B cell (primary cell): ENCODE results near the gene GSTA3. TPM values are rescaled to one million over a fixed set of nuclear protein-coding genes. Genes with fewer than 3 reads are reported as not detected.

Experiments
- ATAC-seq: fragments of 200-7000 bp; cut with Tn5 transposase; one replicate; pipeline ENCODE4 v1.10.0; 2021; ENCODE audit warnings: low read depth, mild to moderate bottlenecking, moderate number of reproducible peaks, moderate library complexity
- CTCF ChIA-PET: fragments of 350-600 bp; sonication (Branson Sonifier 250); formaldehyde crosslinking; loops from one replicate; lab custom pipeline; 2021; ENCODE audit warnings: antibody characterized with exemption, inconsistent platforms; lab: Charles Lee
- POLR2A ChIA-PET: fragments of 350-600 bp; sonication (Branson Sonifier 250); formaldehyde crosslinking; loops from one replicate; lab custom pipeline; 2021; ENCODE audit warnings: antibody characterized with exemption; lab: Charles Lee
- DNase-seq: peaks from one replicate; pipeline ENCODE4 v3.0.0; 2013
- H2AFZ ChIP-seq: 2 replicates; pipeline ENCODE4 v1.6.1; 2012; ENCODE audit warnings: mild to moderate bottlenecking, low read depth, low read length; ENCODE audit not compliant: insufficient read depth, poor library complexity, severe bottlenecking
- H3K27ac ChIP-seq, 2 donors: 1 replicate in 1 of 2; 2 replicates in 1 of 2; pipeline ENCODE4 v1.5.1; 2012 to 2013; ENCODE audit warnings: low read length in 2 of 2, mild to moderate bottlenecking in 2 of 2, moderate library complexity in 1 of 2
- H3K27me3 ChIP-seq, 4 experiments: fragments of 200-600 bp in 1 of 4; sonication (generic) in 1 of 4; replicated peaks in 1 of 4; 1 replicate in 2 of 4; 2 replicates in 2 of 4; pipeline versions ENCODE4 v1.6.1 to v1.7.0; 2013 to 2016; ENCODE audit warnings: low read length in 3 of 4, mild to moderate bottlenecking in 2 of 4, mixed read lengths in 1 of 4, moderate library complexity in 1 of 4; ENCODE audit not compliant: insufficient read depth in 4 of 4, control insufficient read depth in 3 of 4; ENCODE audit errors: control extremely low read depth in 1 of 4
- H3K36me3 ChIP-seq, 2 experiments: replicated peaks in 1 of 2; 1 replicate in 1 of 2; 2 replicates in 1 of 2; pipeline versions ENCODE4 v1.6.1 to v1.7.1; 2013; ENCODE audit warnings: low read length in 1 of 2; ENCODE audit not compliant: insufficient read depth in 2 of 2, control insufficient read depth in 1 of 2; ENCODE audit errors: control extremely low read depth in 1 of 2, extremely low read depth in 1 of 2
- H3K4me1 ChIP-seq, 2 donors: fragments of 200-600 bp in 1 of 2; sonication (generic) in 1 of 2; 1 replicate in 1 of 2; 2 replicates in 1 of 2; pipeline versions ENCODE4 v1.5.1 to v1.6.1; 2013 to 2017; ENCODE audit warnings: low read length in 2 of 2; ENCODE audit not compliant: control insufficient read depth in 2 of 2, insufficient read depth in 2 of 2
- H3K4me2 ChIP-seq: replicated peaks from 2 replicates; pipeline ENCODE3; 2012; ENCODE audit warnings: mild to moderate bottlenecking, low read depth, low read length; ENCODE audit not compliant: poor library complexity, severe bottlenecking
- H3K4me3 ChIP-seq, 5 experiments: fragments of 200-600 bp in 1 of 5; sonication (generic) in 1 of 5; 1 replicate in 3 of 5; 2 replicates in 2 of 5; pipeline versions ENCODE4 v1.5.1 to v1.7.0; 2011 to 2016; ENCODE audit warnings: low read length in 4 of 5, mild to moderate bottlenecking in 4 of 5, low read depth in 2 of 5, control low read depth in 1 of 5, moderate library complexity in 1 of 5; ENCODE audit not compliant: insufficient read depth in 1 of 5; ENCODE audit errors: control extremely low read depth in 1 of 5, extremely low read depth in 1 of 5
- H3K79me2 ChIP-seq: fragments of 200-600 bp; sonication (generic); one replicate; pipeline ENCODE4 v1.6.0; 2016; ENCODE audit warnings: low read length; ENCODE audit not compliant: control insufficient read depth, insufficient read depth
- H3K9ac ChIP-seq: fragments of 200-600 bp; sonication (generic); 2 replicates; pipeline ENCODE4 v1.6.1; 2017; ENCODE audit warnings: mild to moderate bottlenecking, low read length, moderate library complexity
- H3K9me3 ChIP-seq, 3 donors: one replicate each; pipeline versions ENCODE4 v1.6.1 to v1.7.1; 2013; ENCODE audit warnings: low read length in 2 of 3; ENCODE audit not compliant: control insufficient read depth in 2 of 3, insufficient read depth in 1 of 3; ENCODE audit errors: control extremely low read depth in 1 of 3
- H4K20me1 ChIP-seq: 2 replicates; pipeline ENCODE4 v1.6.0; 2012; ENCODE audit warnings: mild to moderate bottlenecking, low read length; ENCODE audit not compliant: insufficient read depth, control insufficient read depth, poor library complexity, severe bottlenecking
- H3K27ac Mint-ChIP-seq: one replicate; pipeline ENCODE4 v1.8.0; 2021; ENCODE audit warnings: mixed read lengths
- H3K27me3 Mint-ChIP-seq: one replicate; pipeline ENCODE4 v1.8.0; 2021; ENCODE audit warnings: mixed read lengths
- H3K4me1 Mint-ChIP-seq: one replicate; pipeline ENCODE4 v1.8.0; 2021; ENCODE audit warnings: mixed read lengths
- H3K4me3 Mint-ChIP-seq: one replicate; pipeline ENCODE4 v1.8.0; 2021; ENCODE audit warnings: mixed read lengths
- H3K9me3 Mint-ChIP-seq: one replicate; pipeline ENCODE4 v1.8.0; 2022; ENCODE audit warnings: mixed read lengths; ENCODE audit not compliant: insufficient read depth
- EZH2 ChIP-seq: IDR thresholded peaks from 2 replicates; pipeline ENCODE4 v1.6.1; 2012; ENCODE audit warnings: borderline replicate concordance, low read depth, mild to moderate bottlenecking, moderate library complexity, low read length; ENCODE audit not compliant: insufficient read depth, poor library complexity, severe bottlenecking
- WGBS: methylation state at CpG from one replicate; pipeline ENCODE4 v1.1.5; 2013; ENCODE audit warnings: missing lambda C conversion rate; ENCODE audit not compliant: insufficient coverage; 5-methylcytosine and 5-hydroxymethylcytosine counted together
- intact Hi-C: fragments of 100-400 bp; cut with micrococcal nuclease; formaldehyde crosslinking; loops from one replicate; pipeline ENCODE4 v1.10.0; 2022
- polyA plus RNA-seq: library from polyadenylated mRNA; depleted of rRNA; stranded (reverse); fragments of >200 nt; gene quantifications from 2 replicates; pipeline ENCODE4 v1.2.3, GENCODE V29; 2012
- total RNA-seq, 2 donors: library from RNA; stranded (reverse); fragments of 120-200 nt in 1 of 2; gene quantifications; 1 replicate in 1 of 2; 2 replicates in 1 of 2; pipeline versions ENCODE4 v1.2.3 to v1.2.4, GENCODE V29; 2013 to 2022
- TF ChIP-seq, protein P1 (sequence below): fragments of 200-600 bp; IDR thresholded peaks from one replicate; pipeline ENCODE4 v1.8.0; 2022; ENCODE audit warnings: antibody characterized with exemption, mild to moderate bottlenecking

Gene GSTA3
- total and polyA plus RNA-seq, 2 donors (not counting 1 experiment from before 2014, with no cell fraction given), result not detected

DNA sequence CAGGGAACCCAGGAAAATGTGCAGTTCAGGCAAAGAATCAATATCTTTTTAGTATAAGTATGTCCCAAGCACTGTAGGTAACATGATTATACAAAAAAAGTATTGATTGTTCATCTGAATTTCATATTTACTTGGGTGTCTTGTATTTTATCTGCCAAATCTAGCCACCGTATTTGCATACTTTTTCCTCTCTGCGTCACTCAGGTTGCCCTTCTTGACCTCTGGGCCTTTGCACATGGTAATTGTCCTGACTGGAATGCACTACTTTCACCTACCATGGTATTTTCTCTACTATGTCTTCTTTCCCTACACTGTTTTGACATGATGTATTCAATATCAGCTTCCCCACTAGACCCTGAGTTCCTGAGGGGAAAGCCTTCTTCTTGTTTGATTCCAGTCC, 15.2 kb downstream of the GSTA3 start:
- CTCF ChIA-PET, result no interaction called here
- H3K9ac ChIP-seq, result no peak overlapping the region
- intact Hi-C loops, result no loop called here
- no peaks in the 10 kb centered on the region for H3K9me3 Mint-ChIP-seq
- H3K27me3 ChIP-seq, result peaks cover 0 to 2% (median 0%) of the 10 kb centered on the region in 4 experiments
- DNase-seq, result no peak
- no peak for TF ChIP-seq EZH2
- H3K4me2 ChIP-seq, result no peak overlapping the region
- POLR2A ChIA-PET, result no interaction called here
- H3K9me3 ChIP-seq, result peaks cover 0 to 6% (median 0%) of the 10 kb centered on the region in 3 donors
- no peaks in the 10 kb centered on the region for H3K4me1 Mint-ChIP-seq
- H4K20me1 ChIP-seq, result no peaks in the 10 kb centered on the region
- no peak for ATAC-seq
- no peak overlapping the region for H2AFZ ChIP-seq
- H3K4me1 ChIP-seq, result no peaks in the 10 kb centered on the region
- H3K27ac Mint-ChIP-seq, result no peak overlapping the region
- peaks cover 11% of the 10 kb centered on the region for H3K27me3 Mint-ChIP-seq
- no peaks in the 10 kb centered on the region for H3K79me2 ChIP-seq
- no peaks in the 10 kb centered on the region for H3K36me3 ChIP-seq
- H3K27ac ChIP-seq, result no peak overlapping the region
- no peak overlapping the region for H3K4me3 ChIP-seq
- no peak overlapping the region for H3K4me3 Mint-ChIP-seq
- WGBS, result 86% methylated on average over 2 of the region's 2 CpGs

DNA sequence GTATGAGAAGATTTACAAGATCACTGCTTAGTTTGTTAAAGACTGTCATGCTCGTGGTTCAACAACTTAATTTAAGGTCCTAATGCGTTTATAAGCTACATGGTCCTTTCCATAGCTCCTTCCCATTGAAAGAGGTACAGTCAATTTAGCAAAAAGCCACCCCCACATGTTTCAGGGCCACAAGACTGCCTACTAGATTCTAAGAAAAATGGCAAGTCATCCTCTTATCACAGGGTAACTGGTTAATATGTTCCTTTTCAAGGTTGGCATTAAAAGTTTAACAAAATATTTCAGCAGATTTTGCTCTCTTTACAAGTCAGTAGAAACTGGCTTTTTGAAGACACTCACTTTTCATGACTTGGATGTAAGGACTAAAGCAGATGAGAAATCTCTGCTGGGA, 15.7 kb downstream of the GSTA3 start:
- TF ChIP-seq EZH2, result no peak
- TF ChIP-seq, protein P1, sequence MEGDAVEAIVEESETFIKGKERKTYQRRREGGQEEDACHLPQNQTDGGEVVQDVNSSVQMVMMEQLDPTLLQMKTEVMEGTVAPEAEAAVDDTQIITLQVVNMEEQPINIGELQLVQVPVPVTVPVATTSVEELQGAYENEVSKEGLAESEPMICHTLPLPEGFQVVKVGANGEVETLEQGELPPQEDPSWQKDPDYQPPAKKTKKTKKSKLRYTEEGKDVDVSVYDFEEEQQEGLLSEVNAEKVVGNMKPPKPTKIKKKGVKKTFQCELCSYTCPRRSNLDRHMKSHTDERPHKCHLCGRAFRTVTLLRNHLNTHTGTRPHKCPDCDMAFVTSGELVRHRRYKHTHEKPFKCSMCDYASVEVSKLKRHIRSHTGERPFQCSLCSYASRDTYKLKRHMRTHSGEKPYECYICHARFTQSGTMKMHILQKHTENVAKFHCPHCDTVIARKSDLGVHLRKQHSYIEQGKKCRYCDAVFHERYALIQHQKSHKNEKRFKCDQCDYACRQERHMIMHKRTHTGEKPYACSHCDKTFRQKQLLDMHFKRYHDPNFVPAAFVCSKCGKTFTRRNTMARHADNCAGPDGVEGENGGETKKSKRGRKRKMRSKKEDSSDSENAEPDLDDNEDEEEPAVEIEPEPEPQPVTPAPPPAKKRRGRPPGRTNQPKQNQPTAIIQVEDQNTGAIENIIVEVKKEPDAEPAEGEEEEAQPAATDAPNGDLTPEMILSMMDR, result no peak
- Histone ChIP-seq H2AFZ (no peak overlapping the region), H3K27me3 (peaks cover 0 to 2% (median 0%) of the 10 kb centered on the region in 4 experiments), H3K9me3 (peaks cover 0 to 5% (median 0%) of the 10 kb centered on the region in 3 donors), H3K9ac (no peak overlapping the region), H3K4me3 (no peak overlapping the region), H4K20me1 (no peaks in the 10 kb centered on the region), H3K4me1 (no peaks in the 10 kb centered on the region), H3K36me3 (no peaks in the 10 kb centered on the region), H3K4me2 (no peak overlapping the region), H3K79me2 (no peaks in the 10 kb centered on the region), H3K27ac (no peak overlapping the region)
- no CpG with 5 or more reads among the region's 2 CpGs for WGBS
- no peak overlapping the region for H3K4me3 Mint-ChIP-seq
- no peak for DNase-seq
- no peak overlapping the region for H3K27ac Mint-ChIP-seq
- ATAC-seq, result no peak
- ChIA-PET CTCF (no interaction called here), POLR2A (no interaction called here)
- no peaks in the 10 kb centered on the region for H3K4me1 Mint-ChIP-seq
- intact Hi-C loops, result no loop called here
- H3K27me3 Mint-ChIP-seq, result peaks cover 12% of the 10 kb centered on the region
- no peaks in the 10 kb centered on the region for H3K9me3 Mint-ChIP-seq
